Caco-2 (cell line): ENCODE data around the gene COL4A6. TPM values are rescaled to one million over a fixed set of nuclear protein-coding genes. Genes with fewer than 3 reads are reported as not detected.

Experiments used
- BruUV-seq: library from RNA; stranded (reverse); fragments of 400-500 nt; replicated peaks from 2 replicates; lab custom pipeline; 2021; lab: Mats Ljungman, UMichigan
- CTCF ChIA-PET: fragments of 300-600 bp; sonication (Branson Sonifier 250); formaldehyde crosslinking; loops from one replicate; lab custom pipeline; 2022; ENCODE audit warnings: antibody characterized with exemption; lab: Charles Lee
- POLR2A ChIA-PET: fragments of 300-600 bp; sonication (Branson Sonifier 250); formaldehyde crosslinking; loops from one replicate; lab custom pipeline; 2022; ENCODE audit warnings: antibody characterized with exemption; lab: Charles Lee
- DNase-seq, 2 experiments: peaks; one replicate each; pipeline versions ENCODE4 v3.0.0 to v3.0.0-alpha.2; 2020 to 2022
- H3K27me3 ChIP-seq: replicated peaks from 2 replicates; pipeline ENCODE4 v1.6.0; 2011; ENCODE audit warnings: low read length; ENCODE audit not compliant: control insufficient read depth, insufficient read depth
- H3K36me3 ChIP-seq: 2 replicates; pipeline ENCODE4 v1.5.1; 2011; ENCODE audit warnings: low read length; ENCODE audit not compliant: control insufficient read depth, insufficient read depth
- H3K4me1 ChIP-seq: fragments of 250-450 bp; sonication (Bioruptor Pico); 2 replicates; pipeline ENCODE4 v1.5.1; 2020; ENCODE audit warnings: mild to moderate bottlenecking
- H3K4me3 ChIP-seq: 2 replicates; pipeline ENCODE4 v1.5.1; 2011; ENCODE audit warnings: low read depth, mild to moderate bottlenecking, control low read depth, low read length
- H3K9me3 ChIP-seq: fragments of 250-450 bp; sonication (Bioruptor Pico); 2 replicates; pipeline ENCODE4 v1.5.1; 2020; ENCODE audit warnings: mild to moderate bottlenecking, moderate library complexity
- H3K27ac Mint-ChIP-seq: one replicate; pipeline ENCODE4 v1.8.0; 2022; ENCODE audit warnings: mixed read lengths; ENCODE audit not compliant: unreplicated experiment
- H3K27me3 Mint-ChIP-seq: one replicate; pipeline ENCODE4 v1.8.0; 2022; ENCODE audit warnings: mixed read lengths; ENCODE audit not compliant: insufficient read depth, unreplicated experiment
- H3K36me3 Mint-ChIP-seq: one replicate; pipeline ENCODE4 v1.8.0; 2022; ENCODE audit warnings: mild to moderate bottlenecking, mixed read lengths; ENCODE audit not compliant: insufficient read depth, unreplicated experiment
- H3K4me1 Mint-ChIP-seq: one replicate; pipeline ENCODE4 v1.8.0; 2022; ENCODE audit warnings: low read depth, mixed read lengths; ENCODE audit not compliant: unreplicated experiment
- H3K4me3 Mint-ChIP-seq: one replicate; pipeline ENCODE4 v1.8.0; 2022; ENCODE audit warnings: mild to moderate bottlenecking, moderate library complexity, mixed read lengths; ENCODE audit not compliant: unreplicated experiment
- H3K9me3 Mint-ChIP-seq: one replicate; pipeline ENCODE4 v1.8.0; 2022; ENCODE audit warnings: mixed read lengths; ENCODE audit not compliant: unreplicated experiment
- CTCF ChIP-seq, 2 experiments: fragments of 200-600 bp in 1 of 2; IDR thresholded peaks; 1 replicate in 1 of 2; 2 replicates in 1 of 2; pipeline versions ENCODE4 v1.5.1 to v1.8.0; 2011 to 2022; ENCODE audit warnings: antibody characterized with exemption in 1 of 2, control low read depth in 1 of 2, inconsistent platforms in 1 of 2, low read depth in 1 of 2, low read length in 1 of 2, mild to moderate bottlenecking in 1 of 2, moderate library complexity in 1 of 2; ENCODE audit not compliant: insufficient read depth in 1 of 2, severe bottlenecking in 1 of 2, unreplicated experiment in 1 of 2
- intact Hi-C: fragments of 100-400 bp; cut with micrococcal nuclease; formaldehyde crosslinking; loops from one replicate; pipeline ENCODE4 v1.10.0; 2022; ENCODE audit not compliant: unreplicated experiment
- total RNA-seq: library from RNA; stranded (reverse); gene quantifications from 2 replicates; pipeline ENCODE4 v1.2.3, GENCODE V29; 2022

The COL4A6 gene
- total RNA-seq, 1 experiment from 2014 or later: 16.0 TPM

- Mint-ChIP-seq H3K36me3 (peaks cover 4% of the 10 kb centered on the region), H3K27me3 (no peaks in the 10 kb centered on the region), H3K4me1 (peaks cover 8% of the 10 kb centered on the region), H3K4me3 (no peak overlapping the region), H3K27ac (peak overlapping the region; percentile 89), H3K9me3 (no peaks in the 10 kb centered on the region)
- H3K27me3 ChIP-seq: no peaks in the 10 kb centered on the region
- intact Hi-C loops: loop anchor here (1.0 kb wide), 1 partner anchor 87 kb away; no protein-coding TSS in a partner anchor
- H3K9me3 ChIP-seq: no peaks in the 10 kb centered on the region
- peaks cover 55% of the 10 kb centered on the region for H3K4me1 ChIP-seq
- no peak for TF ChIP-seq CTCF (IDR thresholded peaks at IDR 0.05; ENCODE audit: insufficient read depth in 1 of 2, low read depth in 1 of 2, low read length in 1 of 2, severe bottlenecking in 1 of 2, unreplicated experiment in 1 of 2)
- H3K36me3 ChIP-seq: no peaks in the 10 kb centered on the region
- POLR2A ChIA-PET: no interaction called here
- no TSS peak for BruUV-seq
- peak; percentile 38 to 48 for DNase-seq
- CTCF ChIA-PET: no interaction called here
- no peak overlapping the region for H3K4me3 ChIP-seq
Observed at GRCh38 chrX:108309144-108309543, 129.1 kb downstream of the COL4A6 start.

- TF ChIP-seq CTCF (IDR thresholded peaks at IDR 0.05; ENCODE audit: insufficient read depth in 1 of 2, low read depth in 1 of 2, low read length in 1 of 2, severe bottlenecking in 1 of 2, unreplicated experiment in 1 of 2): no peak
- Histone ChIP-seq H3K27me3 (no peaks in the 10 kb centered on the region), H3K4me3 (no peak overlapping the region), H3K4me1 (peaks cover 52% of the 10 kb centered on the region), H3K9me3 (no peaks in the 10 kb centered on the region), H3K36me3 (no peaks in the 10 kb centered on the region)
- no peak overlapping the region for H3K4me3 Mint-ChIP-seq
- H3K36me3 Mint-ChIP-seq: peaks cover 4% of the 10 kb centered on the region
- ChIA-PET CTCF (no interaction called here), POLR2A (no interaction called here)
- intact Hi-C loops: no loop called here
- H3K9me3 Mint-ChIP-seq: no peaks in the 10 kb centered on the region
- BruUV-seq: no TSS peak
- no peak overlapping the region for H3K27ac Mint-ChIP-seq
- no peaks in the 10 kb centered on the region for H3K27me3 Mint-ChIP-seq
- peak; percentile 18 to 33 for DNase-seq
- peaks cover 8% of the 10 kb centered on the region for H3K4me1 Mint-ChIP-seq
Observed at GRCh38 chrX:108307132-108308085, 130.8 kb downstream of the COL4A6 start.

DNA sequence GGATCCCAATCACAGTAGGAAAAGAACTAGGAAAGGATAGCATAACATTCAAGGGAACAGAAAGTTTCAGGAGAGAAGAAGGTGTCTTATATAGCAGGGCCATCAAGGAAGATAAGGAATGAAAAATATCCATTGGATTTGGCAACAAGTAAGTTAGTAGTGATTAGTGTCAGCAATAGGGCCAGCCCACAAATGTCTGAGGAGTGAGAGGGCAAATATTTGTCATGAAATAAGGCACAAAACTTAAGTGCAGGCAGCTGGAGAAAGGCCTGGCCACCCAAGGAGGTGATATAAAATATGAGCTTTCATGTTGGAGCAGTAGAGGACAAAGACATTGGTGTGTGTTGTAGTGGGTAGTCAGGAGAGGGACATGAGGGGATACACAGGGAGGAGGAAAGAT is 132.1 kb downstream of the COL4A6 start:
- Mint-ChIP-seq H3K9me3 (no peaks in the 10 kb centered on the region), H3K4me1 (peaks cover under 1% of the 10 kb centered on the region), H3K4me3 (no peak overlapping the region), H3K27ac (no peak overlapping the region), H3K36me3 (no peaks in the 10 kb centered on the region), H3K27me3 (no peaks in the 10 kb centered on the region)
- TF ChIP-seq CTCF (IDR thresholded peaks at IDR 0.05; ENCODE audit: insufficient read depth in 1 of 2, low read depth in 1 of 2, low read length in 1 of 2, severe bottlenecking in 1 of 2, unreplicated experiment in 1 of 2): no peak
- Histone ChIP-seq H3K9me3 (no peaks in the 10 kb centered on the region), H3K4me3 (no peak overlapping the region), H3K36me3 (no peaks in the 10 kb centered on the region), H3K4me1 (peaks cover 41% of the 10 kb centered on the region), H3K27me3 (no peaks in the 10 kb centered on the region)
- intact Hi-C loops: no loop called here
- no peak for DNase-seq
- POLR2A ChIA-PET: no interaction called here
- BruUV-seq: no TSS peak
- CTCF ChIA-PET: no interaction called here
